HG02610 (cell line): Measurements from ENCODE around the gene TDRD12.

Experiments used
- ATAC-seq: cut with Tn5 transposase; IDR thresholded peaks from one replicate; pipeline ENCODE4 v1.9.1; 2021; ENCODE audit warnings: mild to moderate bottlenecking, moderate library complexity; ENCODE audit not compliant: unreplicated experiment

TDRD12 gene

DNA sequence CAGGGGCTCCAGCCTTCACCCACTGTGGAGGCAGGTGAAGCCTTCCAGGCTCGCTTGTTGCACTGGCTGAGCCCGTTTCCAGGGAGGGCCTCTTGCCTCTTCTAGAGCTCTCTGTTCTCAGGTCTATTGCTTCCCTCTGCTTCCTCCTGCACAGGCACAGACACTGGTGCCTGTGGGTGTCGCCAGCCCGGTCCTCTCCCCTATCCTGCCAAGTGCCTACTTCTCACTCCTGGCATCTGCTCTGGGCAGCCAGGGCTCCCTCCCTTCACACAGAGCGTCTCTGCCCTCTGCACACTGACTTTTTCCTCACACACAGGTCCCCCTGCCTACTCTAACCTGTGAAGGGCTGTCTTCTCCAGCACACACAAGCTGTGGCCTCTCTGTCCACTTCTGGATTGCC, 89.7 kb downstream of the TDRD12 start:
- ATAC-seq: no peak

DNA sequence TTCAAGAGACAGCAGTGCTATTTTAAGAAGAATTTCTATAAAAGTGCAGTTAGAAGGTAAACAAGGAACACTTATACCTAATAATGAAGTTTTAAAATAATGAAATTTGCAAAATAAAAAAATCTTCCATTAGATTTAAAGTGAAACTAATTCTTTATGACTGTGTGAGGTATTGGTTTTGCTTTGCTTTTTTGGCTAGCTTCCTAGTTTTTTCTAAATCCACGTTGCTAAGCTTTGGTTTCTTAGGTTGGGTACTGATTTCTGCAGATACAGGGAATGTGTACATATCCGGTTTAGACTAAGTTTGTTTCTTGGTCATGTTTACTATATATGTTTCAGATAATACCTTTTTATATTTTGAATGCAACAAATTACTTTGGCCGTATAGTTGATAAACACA, 90.2 kb downstream of the TDRD12 start:
- no peak for ATAC-seq

DNA sequence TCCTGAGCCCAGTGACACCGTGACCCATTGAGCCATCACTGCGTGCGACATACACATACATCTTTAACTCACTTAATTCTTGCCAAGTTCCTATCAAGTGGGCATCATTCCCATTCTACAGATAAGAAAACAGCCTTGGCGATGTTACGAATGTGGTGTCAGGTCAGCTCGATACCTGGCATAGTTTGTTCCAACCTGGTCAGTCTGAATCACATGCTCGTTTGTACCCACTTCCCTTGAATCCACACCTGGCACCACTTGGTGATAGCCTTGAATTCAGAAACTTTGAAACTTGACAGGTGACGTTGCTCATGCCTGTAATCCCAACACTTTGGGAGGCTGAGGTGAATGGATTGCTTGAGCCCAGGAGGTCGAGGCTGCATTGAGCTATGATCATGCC, 90.9 kb downstream of the TDRD12 start:
- no peak for ATAC-seq

DNA sequence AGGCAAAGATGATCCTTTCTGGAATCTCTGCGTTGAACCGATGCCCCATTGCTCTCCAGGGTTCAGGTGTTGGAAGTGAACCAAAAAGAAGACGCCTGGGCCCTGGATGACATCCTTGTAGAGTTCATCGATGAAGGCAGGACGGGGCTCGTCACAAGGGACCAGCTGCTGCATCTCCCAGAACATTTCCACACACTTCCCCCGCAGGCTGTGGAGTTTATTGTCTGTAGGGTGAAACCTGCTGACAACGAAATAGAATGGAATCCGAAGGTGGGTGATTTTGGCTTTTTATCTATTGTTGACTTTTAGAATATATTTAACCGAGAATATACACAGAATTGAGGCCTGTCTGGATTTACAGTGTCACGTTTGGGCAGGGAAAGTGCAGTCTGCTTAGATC, 91.6 kb downstream of the TDRD12 start:
- no peak for ATAC-seq

DNA sequence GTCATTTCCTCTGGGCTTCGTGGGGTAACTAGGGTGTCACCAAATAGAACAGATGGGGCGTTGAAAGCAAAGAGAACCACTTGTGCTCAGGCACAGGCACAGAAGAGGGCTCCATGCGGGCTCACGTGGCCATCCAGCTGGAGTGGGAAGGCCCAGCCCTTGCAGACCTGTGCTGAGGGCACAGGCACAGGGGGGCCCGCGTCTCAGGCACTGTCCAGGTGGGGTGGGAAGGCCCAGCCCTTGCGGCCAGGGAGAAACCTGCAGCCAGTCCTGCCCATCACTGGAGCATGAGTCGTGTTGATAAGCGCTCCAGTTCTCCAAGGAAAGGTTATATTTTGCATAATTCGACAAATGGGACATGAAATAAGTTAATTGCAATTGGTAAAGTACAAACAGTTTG, 92.5 kb downstream of the TDRD12 start:
- ATAC-seq: no peak

DNA sequence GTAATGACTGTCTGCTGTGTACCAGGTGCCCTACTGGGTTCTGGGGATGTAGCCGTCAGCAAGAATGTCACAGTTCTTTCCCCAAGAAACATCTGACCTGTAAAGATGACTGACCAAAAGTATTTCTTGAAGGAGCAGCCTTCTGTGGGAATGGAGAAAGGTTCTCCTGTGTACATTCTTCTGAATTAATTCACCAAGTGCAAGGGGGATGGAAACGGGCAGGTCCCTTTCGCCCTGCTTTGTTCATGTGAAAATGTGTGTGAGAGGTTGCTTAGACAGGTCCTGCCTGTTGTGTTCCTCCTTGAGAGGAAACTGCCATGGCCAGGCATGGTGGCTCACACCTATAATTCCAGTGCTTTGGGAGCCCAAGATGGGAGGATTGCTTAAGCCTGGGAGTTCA, 93.0 kb downstream of the TDRD12 start:
- no peak for ATAC-seq

DNA sequence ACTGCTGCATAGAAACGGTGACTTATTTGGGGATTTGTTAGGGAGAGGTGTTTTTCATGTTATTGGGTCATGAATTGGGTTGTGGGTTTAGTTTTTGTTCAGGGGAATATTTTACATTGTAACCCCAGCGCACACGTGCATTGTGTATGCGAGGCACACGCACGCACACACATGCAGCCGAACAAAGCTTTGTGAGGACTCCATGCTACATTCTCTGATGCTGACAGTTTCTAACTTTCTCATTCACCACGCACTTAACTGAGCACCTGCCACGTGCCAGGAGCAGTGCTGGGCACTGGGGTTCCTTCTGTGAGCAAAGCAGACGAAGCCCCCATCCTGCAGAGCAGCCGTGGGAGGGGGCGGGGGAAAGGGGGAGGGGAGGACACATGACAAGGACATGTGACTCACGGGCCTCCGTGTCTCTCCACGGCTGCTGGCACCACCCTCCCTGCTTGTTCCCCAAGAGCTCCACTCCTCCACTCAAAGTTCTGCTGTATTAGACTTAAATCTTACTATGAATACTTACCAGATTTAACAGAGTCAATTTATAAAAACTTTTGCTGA, 94.4 kb downstream of the TDRD12 start:
- no peak for ATAC-seq

DNA sequence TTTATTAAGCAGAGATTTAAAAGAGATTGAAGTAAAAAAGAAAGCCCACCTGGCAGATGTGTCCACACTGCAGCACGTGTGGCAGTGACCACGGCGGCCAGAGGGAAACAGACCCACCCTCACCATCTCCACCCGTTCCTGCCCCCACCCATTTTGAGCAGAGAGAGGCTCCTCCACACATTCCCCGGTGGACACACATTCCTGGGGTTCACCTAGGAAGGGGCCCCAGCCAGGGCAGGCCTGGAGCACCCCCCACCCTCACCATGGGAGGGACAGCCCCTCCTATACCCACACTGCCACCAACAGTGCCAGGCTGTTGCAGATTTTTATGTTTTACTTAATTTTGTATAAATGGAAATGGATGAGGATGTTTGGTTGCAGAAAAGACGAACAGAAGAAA, 95.1 kb downstream of the TDRD12 start:
- ATAC-seq: no peak

DNA sequence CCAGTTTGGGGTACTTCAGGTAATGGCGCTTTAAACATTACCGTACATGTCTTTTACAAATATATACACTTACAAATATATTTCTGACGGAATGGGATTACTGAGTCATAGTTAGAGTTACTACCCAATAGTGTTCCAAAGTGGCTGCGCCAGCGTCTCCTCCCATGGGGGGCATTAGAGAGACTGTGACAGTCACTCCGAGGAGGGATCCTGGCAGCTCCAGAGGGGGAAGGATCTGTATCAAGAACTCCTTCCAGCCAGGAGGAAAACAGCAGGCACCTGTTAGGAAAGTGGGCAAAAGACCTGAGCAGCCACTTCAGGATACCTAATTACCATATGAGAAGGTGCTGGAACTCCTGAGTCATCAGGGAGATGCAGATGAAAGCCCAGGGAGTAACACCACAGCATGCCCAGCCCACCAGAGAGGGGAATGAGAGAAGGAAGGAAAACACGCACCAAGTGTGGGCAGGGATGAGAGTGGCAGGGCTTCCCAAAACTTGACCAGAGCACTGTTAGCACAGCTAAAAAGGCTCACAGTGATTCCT, 97.1 kb downstream of the TDRD12 start:
- ATAC-seq: no peak

DNA sequence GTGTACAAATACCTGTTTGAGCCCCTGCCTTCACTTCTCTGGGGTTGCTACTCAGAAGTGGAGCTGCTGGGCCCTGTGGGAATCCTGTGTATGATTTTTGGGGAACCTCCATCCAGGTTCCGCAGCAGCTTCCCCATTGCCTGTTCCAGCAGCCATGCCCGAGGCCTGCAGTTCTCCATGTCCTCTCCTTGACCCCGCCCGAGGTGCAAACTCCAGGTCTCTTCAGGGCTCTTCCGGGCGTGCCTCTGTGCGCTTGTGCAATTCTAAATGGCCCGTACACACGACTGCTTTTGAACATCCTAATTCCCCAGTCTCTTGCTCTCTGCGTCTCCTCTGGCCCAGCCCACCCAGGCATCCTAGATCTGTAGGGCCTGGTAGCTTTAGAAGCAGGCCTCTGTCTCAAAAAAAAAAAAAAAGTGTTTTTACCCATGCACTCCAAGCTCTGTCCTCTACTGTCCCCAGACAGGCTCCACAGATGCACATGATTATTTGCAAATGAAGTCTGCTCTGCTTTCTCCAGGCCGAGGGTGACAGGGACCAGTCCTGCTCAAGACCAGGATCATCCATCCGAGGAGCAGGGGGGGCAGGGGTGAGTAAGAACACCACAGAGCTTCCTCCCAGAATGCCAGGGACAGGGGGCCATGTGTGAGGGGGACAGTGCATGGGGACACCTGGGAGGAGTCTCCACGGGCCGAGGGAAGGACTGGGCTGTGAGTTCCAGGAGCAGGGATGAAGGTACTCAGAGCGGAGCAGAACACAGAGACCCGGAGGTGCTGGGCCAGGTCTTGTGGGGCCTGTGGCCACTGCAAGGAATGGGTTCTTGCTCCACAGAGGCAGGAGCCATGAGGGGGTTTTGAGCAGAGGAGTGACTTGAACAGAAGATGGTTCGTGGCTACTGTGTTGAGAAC, 98.3 kb downstream of the TDRD12 start:
- no peak for ATAC-seq

DNA sequence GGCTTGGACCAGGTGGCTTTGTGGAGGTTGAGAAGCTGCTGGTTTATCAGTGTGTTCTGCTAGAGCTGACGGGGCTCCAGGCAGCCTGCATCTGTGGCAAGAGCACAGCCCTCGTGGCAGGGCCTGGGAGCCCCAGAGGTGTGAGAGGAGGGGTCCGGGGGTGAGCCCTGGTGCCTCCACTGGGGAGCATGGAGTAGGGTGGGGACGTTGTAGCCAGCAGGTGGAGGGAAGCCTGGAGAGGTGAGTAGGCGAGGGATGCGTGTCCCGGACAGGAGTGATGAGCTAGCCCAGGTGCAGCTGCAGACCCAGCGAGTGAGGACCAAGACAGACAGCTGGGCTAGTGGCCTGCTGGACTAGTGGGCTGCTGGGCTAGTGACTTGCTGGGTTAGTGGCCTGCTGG, 99.0 kb downstream of the TDRD12 start:
- ATAC-seq: no peak

DNA sequence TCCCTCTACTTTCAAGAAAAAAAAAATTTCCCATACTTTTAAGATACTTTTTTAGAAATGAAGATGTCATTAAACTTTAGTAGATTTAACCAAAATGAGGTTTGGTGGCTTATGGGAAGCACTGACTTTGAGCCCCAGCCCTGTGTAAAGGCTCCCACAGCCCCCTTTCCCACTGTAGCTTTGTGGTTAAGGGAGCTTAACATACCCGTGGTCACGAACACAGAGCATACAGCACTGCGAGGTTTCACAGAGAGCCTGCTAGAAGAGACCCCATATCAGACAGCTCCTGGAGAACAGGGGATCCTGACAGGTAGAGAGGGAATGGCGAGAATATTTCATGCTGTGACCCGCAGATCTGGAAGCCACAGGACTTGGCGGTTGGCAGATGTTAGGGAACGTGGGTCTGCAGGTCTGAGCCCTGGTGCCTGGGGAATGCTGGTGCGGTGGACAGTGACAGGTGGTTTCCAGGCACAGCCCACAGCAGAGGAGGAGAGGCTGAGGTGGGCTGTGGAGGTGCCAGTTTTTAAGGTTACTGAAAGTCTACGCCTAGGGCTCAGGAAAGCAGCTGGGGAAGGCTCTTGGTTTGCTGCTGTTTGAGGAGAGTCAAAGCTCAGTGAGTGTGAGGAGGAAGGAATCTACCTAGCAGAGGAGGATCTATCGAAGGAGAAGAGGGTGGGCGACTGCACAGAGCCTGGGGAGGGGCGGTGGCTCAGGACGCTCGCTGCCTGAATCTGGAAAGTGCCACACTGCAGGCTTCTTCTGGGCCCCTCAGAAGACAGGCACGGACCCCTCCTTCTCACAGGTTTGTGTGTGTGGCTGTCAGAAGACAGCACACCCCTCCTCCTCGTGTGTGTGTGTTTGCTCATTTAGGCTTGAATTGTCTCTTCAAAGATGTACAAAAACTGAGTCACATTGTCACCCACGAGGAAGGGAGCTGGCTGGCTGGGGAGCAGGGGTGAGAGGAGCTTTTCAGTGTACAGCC, 100.1 kb downstream of the TDRD12 start:
- ATAC-seq: peak; percentile 67

DNA sequence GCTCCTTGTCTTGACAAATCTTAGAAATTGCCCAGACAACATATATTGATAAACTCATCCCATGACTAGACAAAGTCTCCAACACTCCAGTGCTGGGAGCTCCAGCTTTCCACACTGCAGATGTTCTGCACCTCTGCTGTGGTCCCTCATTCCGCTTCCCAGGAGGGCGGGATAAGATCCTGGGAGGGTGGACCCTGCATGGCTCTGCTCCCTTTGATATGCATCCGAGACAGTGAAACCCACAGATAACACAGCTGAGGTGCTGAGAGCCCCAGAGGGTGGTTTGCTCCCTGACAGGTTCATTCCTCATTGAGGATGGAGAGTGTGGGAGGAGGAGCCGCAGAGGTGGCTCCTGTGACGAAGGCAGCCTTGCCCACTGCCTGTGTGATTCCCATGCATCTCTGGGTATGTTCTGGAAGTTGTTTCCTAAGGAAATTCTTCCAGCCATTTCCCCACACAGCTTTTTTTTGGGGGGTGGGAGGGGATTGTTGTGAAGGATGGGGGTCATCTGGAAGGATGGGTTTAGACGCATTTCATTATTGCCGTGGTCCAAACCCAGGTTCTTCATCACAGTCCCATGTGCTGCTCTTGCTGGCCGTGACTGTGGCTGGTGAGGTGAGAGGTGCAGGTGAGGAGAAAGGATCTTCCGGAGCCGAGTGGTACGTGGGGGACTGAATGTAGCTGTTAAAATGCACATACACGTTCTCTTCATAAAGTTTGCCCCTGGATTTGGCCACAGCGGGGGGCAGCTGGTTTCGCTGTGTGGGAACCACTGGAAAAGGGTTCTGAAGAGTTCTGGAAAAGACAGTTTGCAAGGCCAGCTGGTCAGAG, 103.6 kb downstream of the TDRD12 start:
- no peak for ATAC-seq

DNA sequence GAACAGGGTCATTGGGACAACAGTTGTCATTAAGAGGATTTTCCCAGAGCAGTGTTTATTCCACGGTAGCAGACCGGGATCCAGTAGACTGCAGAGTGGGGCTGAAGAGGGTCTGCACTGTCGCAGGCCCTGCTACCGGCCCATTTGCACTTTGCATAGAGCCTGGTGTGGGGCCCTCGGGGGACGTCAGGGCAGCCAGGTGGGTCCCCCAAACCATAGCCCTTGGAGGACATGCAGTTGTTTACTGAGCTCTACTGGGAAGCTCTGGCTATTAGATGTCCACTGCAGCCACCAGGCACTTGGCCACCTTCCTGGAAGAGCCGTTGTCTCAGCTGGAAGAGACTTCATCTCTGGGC, 104.2 kb downstream of the TDRD12 start:
- ATAC-seq: no peak

DNA sequence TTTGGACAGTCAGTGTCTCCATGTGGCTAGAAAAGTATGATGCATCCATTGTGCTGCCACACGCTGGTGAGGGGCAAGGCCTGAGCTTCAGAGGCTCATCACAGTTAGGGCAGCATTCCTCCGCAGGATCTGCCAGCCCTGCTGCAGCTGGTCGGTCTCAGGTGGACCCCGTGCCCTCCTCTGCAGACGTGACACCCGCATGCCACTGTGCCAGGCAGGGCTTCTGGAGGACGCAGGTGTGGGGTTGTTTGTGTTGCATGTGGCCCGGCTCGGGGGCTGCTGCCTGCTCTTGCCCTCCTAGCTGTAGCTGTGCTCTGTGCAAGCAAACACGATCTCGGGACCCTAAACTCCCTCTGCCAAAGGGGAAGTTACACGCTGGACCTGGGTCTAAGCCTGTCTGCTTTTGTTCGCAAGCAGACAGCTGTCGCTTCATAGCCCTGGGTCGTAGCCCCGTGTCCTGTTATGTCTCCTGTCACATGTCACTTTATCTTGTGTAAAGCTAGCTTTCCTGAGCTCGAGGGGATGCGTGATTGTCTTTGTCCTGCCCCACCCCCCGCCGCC, 104.7 kb downstream of the TDRD12 start:
- no peak for ATAC-seq

DNA sequence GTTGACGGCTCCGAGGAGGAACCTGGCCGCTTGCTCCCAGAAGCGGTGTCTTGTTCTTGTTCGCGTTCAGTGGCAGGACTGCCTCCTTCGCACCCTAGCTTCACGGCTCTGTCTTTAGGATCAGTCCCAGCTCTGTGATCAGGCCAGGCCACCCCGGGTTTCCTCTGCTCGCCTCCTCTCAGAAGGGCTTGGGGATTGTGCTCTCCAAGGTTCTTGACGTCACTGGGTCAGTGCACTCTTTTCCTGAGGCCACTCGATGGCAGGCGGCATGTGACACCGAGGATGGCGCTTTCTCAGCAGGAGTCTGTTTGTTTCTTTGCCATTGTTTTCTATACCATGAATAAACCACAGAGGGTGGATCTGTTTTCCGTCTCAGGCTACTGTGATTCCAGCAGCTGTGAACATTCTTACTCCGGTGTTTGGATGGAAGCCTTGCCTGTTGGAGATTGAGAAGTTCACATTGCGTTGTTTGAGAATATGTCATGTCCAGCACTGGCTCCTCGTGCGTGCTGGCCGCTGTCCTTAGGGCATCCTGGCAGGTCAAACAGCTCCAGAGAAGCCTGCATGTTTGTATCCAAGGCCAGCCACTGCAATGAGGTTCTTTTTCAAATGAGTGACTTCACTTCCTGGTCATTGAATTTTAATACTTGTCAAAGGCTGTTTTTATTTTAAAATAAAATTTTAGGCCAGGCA, 105.5 kb downstream of the TDRD12 start:
- no peak for ATAC-seq

DNA sequence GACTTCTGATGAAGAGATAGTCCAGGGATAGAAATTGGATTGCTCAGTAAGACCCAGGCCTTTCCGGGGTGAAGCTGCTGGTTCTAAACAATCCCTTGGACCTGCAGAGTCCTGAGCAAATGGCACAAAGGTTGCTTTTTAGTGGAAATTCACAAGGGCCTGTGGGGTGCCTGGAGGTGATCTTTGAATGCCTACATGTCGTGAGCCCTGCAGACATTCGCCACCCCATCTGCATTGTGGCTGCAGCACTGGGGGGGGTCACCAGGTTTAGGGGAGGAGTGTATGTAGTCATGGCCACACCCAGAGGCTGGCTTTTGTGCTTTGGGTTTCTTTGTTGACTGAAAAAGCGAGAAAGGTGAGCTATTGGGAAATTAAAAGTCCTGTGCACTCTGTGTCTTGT, 108.6 kb downstream of the TDRD12 start:
- no peak for ATAC-seq

DNA sequence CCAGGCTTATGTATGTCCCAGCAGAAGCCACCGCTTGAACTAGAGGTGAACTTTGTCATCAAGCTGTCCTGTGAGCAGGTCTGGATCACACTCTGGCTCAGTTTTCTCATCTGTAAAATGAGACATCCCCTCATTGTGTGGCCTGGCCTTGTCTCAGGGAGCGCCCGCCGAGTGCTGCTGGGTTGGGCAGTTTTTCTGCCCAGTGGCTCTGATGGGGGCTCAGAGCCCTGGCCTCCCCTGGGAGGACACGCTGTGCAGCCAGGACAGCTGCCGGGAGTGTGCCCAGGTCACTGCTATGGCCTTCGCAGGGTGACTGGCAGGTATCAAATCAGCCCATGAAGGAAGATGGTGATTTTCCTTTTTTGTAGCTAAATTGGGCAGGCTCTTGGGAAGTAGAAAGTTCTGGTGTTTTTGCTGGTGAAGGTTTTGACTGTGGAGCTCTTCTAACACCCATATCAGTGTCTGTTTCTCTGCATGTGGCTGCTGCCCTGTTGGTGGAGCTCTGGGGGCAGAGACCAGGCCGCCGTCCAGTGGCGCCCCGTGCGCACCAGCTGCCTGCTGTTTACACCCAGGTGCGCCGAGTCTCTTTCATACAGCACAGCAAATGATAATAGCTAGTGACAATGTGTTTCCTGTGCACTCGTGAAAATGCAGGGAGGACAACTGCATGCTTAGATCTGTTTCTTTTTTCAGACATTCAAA, 109.2 kb downstream of the TDRD12 start:
- ATAC-seq: no peak

DNA sequence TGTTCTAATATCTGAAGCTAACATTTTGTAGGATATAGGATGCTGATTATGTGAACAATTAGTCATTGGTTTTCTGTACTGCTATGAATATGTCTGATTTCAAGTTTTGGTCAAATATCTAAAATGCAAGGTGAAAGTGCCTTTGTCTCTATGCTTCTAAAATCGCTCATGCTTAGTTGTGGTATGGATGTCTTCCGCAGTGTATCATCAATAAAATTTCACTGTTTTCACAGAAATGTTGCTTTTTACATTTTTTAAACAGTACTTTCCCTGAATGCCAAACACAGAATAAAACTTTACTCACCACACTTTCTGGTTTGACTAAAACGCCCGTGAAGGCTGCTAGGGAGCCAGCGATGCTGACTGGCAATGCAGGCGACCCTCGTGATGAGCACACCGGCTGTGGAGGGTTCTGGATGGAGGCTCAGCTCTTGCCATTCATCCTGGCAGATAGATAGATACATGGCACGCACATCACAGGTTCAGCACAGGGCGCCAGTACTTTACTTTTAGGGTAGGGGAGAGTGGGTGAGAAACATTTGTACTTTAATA, 109.9 kb downstream of the TDRD12 start:
- no peak for ATAC-seq
